CD14-positive monocyte (primary cell): Measurements from ENCODE around the gene ZNF254. TPM values are rescaled to one million over a fixed set of nuclear protein-coding genes. Genes with fewer than 3 reads are reported as not detected.

Experiments used
- DNase-seq, 3 donors: peaks; one replicate each; pipeline ENCODE4 v3.0.0-alpha.2; 2011 to 2022
- H2AFZ ChIP-seq: 2 replicates; pipeline ENCODE4 v1.6.0; 2012; ENCODE audit warnings: mild to moderate bottlenecking, low read depth, low read length, inconsistent platforms; ENCODE audit not compliant: insufficient read depth, poor library complexity, severe bottlenecking
- H3K27ac ChIP-seq, 2 donors: 1 replicate in 1 of 2; 2 replicates in 1 of 2; pipeline ENCODE4 v1.5.1; 2012 to 2013; ENCODE audit warnings: low read length in 2 of 2, control low read depth in 1 of 2, inconsistent platforms in 1 of 2, low read depth in 1 of 2, mild to moderate bottlenecking in 1 of 2
- H3K27me3 ChIP-seq, 2 donors: one replicate each; pipeline versions ENCODE4 v1.6.0 to v1.6.1; 2011 to 2013; ENCODE audit warnings: low read length in 2 of 2; ENCODE audit not compliant: control insufficient read depth in 2 of 2, insufficient read depth in 2 of 2
- H3K36me3 ChIP-seq, 2 donors: replicated peaks in 1 of 2; 1 replicate in 1 of 2; 2 replicates in 1 of 2; pipeline versions ENCODE4 v1.5.1 to v1.6.1; 2012 to 2013; ENCODE audit warnings: low read length in 2 of 2, control low read depth in 1 of 2, inconsistent platforms in 1 of 2, mild to moderate bottlenecking in 1 of 2; ENCODE audit not compliant: insufficient read depth in 2 of 2, control insufficient read depth in 1 of 2
- H3K4me1 ChIP-seq, 2 donors: 1 replicate in 1 of 2; 2 replicates in 1 of 2; pipeline versions ENCODE4 v1.5.1 to v1.6.1; 2012 to 2013; ENCODE audit warnings: low read length in 2 of 2, control low read depth in 1 of 2, inconsistent platforms in 1 of 2, mild to moderate bottlenecking in 1 of 2, moderate library complexity in 1 of 2; ENCODE audit not compliant: insufficient read depth in 2 of 2, control insufficient read depth in 1 of 2
- H3K4me2 ChIP-seq: replicated peaks from 2 replicates; pipeline ENCODE3; 2012; ENCODE audit warnings: low read length, moderate library complexity, mild to moderate bottlenecking; ENCODE audit not compliant: poor library complexity, severe bottlenecking; ENCODE audit errors: extremely low read depth
- H3K4me3 ChIP-seq, 3 experiments: fragments of 200-600 bp in 1 of 3; sonication (generic) in 1 of 3; replicated peaks in 1 of 3; 1 replicate in 2 of 3; 2 replicates in 1 of 3; pipeline ENCODE4 v1.5.1; 2011 to 2013; ENCODE audit warnings: low read length in 3 of 3, mild to moderate bottlenecking in 3 of 3, control low read depth in 2 of 3, low read depth in 2 of 3, inconsistent platforms in 1 of 3, moderate library complexity in 1 of 3
- H3K79me2 ChIP-seq: 2 replicates; pipeline ENCODE4 v1.6.0; 2012; ENCODE audit warnings: mild to moderate bottlenecking, control low read depth, inconsistent platforms, low read length, moderate library complexity; ENCODE audit not compliant: insufficient read depth
- H3K9ac ChIP-seq: 2 replicates; pipeline ENCODE4 v1.6.0; 2017; ENCODE audit warnings: low read length, mild to moderate bottlenecking; ENCODE audit not compliant: insufficient read depth, poor library complexity, severe bottlenecking
- H3K9me3 ChIP-seq, 2 donors: replicated peaks in 1 of 2; 1 replicate in 1 of 2; 2 replicates in 1 of 2; pipeline versions ENCODE4 v1.5.1 to v1.6.1; 2012 to 2013; ENCODE audit warnings: low read length in 2 of 2, control low read depth in 1 of 2; ENCODE audit not compliant: control insufficient read depth in 1 of 2, insufficient read depth in 1 of 2
- H4K20me1 ChIP-seq: 2 replicates; pipeline ENCODE4 v1.6.0; 2012; ENCODE audit warnings: mild to moderate bottlenecking, low read length, control low read depth, moderate library complexity; ENCODE audit not compliant: insufficient read depth
- H3K27ac Mint-ChIP-seq, 7 donors: one replicate each; pipeline ENCODE4 v1.8.0; 2020; ENCODE audit warnings: mild to moderate bottlenecking in 7 of 7, mixed read lengths in 7 of 7, moderate library complexity in 6 of 7, inconsistent platforms in 2 of 7
- H3K27me3 Mint-ChIP-seq, 3 donors: one replicate each; pipeline ENCODE4 v1.8.0; 2021 to 2022; ENCODE audit warnings: low read depth in 3 of 3, mild to moderate bottlenecking in 3 of 3, mixed read lengths in 3 of 3, moderate library complexity in 3 of 3, inconsistent platforms in 1 of 3
- H3K36me3 Mint-ChIP-seq, 2 donors: one replicate each; pipeline ENCODE4 v1.8.0; 2020; ENCODE audit warnings: mixed read lengths in 2 of 2, inconsistent platforms in 1 of 2, mild to moderate bottlenecking in 1 of 2
- H3K4me1 Mint-ChIP-seq: one replicate; pipeline ENCODE4 v1.8.0; 2020; ENCODE audit warnings: mild to moderate bottlenecking, mixed read lengths
- H3K4me3 Mint-ChIP-seq, 2 donors: one replicate each; pipeline ENCODE4 v1.8.0; 2020; ENCODE audit warnings: mild to moderate bottlenecking in 2 of 2, mixed read lengths in 2 of 2, moderate library complexity in 1 of 2
- H3K9me3 Mint-ChIP-seq, 7 donors: one replicate each; pipeline ENCODE4 v1.8.0; 2020 to 2022; ENCODE audit warnings: mixed read lengths in 7 of 7, mild to moderate bottlenecking in 6 of 7, moderate library complexity in 6 of 7, inconsistent platforms in 2 of 7
- WGBS: methylation state at CpG from one replicate; pipeline ENCODE4 v1.1.5; 2013; ENCODE audit warnings: missing lambda C conversion rate; ENCODE audit not compliant: insufficient coverage; 5-methylcytosine and 5-hydroxymethylcytosine counted together
- intact Hi-C, 2 donors: fragments of 100-400 bp; cut with micrococcal nuclease; formaldehyde crosslinking; loops; one replicate each; pipeline versions ENCODE4 v1.15.0 to v1.15.1; 2023
- polyA plus RNA-seq, 3 donors: library from polyadenylated mRNA; depleted of rRNA in 1 of 3; unstranded in 2 of 3; stranded (reverse) in 1 of 3; fragments of 300-500 nt in 2 of 3; fragments of >200 nt in 1 of 3; fragmentation: Illumina TruSeq in 2 of 3; gene quantifications; 1 replicate in 2 of 3; 2 replicates in 1 of 3; pipeline ENCODE4 v1.2.3, GENCODE V29; 2012 to 2021
- TF ChIP-seq, protein P1 (sequence below): fragments of 200-600 bp; IDR thresholded peaks from one replicate; pipeline ENCODE4 v1.8.0; 2022; ENCODE audit warnings: antibody characterized with exemption, mild to moderate bottlenecking

Gene ZNF254
- polyA plus RNA-seq, 3 donors: 1.4 to 2.9 (median 1.7) TPM

DNA sequence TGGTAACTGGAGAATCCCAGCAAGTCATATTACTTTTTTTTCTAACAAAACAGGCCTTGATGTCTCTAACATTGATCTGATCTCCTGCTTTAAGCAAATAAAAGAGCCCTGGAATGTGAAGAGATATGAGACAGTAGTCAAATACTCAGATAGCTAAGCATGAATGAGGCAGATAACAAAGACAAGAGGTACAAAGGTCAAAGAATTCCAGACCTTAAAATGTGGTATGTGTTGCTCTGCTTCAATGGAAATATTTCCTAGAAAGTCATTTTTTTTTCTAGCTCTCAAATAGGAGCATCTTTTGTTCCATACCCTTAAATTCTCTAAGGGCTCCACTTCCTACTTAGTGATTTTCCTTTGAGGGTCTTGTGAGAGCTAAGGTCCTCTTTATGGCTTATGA, 54.6 kb downstream of the ZNF254 start:
- Mint-ChIP-seq H3K27me3 (peaks cover 0 to 3% (median 0%) of the 10 kb centered on the region in 3 donors), H3K4me1 (no peaks in the 10 kb centered on the region), H3K9me3 (peaks cover 38 to 75% (median 61%) of the 10 kb centered on the region in 7 donors), H3K27ac (no peak overlapping the region), H3K36me3 (peaks cover 0 to 10% of the 10 kb centered on the region in 2 donors), H3K4me3 (no peak overlapping the region)
- Histone ChIP-seq H3K9me3 (peaks cover 52 to 80% of the 10 kb centered on the region in 2 donors), H2AFZ (no peak overlapping the region), H3K4me1 (no peaks in the 10 kb centered on the region), H3K4me2 (no peak overlapping the region), H3K4me3 (no peak overlapping the region), H3K36me3 (no peaks in the 10 kb centered on the region), H3K27me3 (no peaks in the 10 kb centered on the region), H3K27ac (no peak overlapping the region), H3K79me2 (no peaks in the 10 kb centered on the region), H3K9ac (no peak overlapping the region), H4K20me1 (no peaks in the 10 kb centered on the region)
- TF ChIP-seq, protein P1, sequence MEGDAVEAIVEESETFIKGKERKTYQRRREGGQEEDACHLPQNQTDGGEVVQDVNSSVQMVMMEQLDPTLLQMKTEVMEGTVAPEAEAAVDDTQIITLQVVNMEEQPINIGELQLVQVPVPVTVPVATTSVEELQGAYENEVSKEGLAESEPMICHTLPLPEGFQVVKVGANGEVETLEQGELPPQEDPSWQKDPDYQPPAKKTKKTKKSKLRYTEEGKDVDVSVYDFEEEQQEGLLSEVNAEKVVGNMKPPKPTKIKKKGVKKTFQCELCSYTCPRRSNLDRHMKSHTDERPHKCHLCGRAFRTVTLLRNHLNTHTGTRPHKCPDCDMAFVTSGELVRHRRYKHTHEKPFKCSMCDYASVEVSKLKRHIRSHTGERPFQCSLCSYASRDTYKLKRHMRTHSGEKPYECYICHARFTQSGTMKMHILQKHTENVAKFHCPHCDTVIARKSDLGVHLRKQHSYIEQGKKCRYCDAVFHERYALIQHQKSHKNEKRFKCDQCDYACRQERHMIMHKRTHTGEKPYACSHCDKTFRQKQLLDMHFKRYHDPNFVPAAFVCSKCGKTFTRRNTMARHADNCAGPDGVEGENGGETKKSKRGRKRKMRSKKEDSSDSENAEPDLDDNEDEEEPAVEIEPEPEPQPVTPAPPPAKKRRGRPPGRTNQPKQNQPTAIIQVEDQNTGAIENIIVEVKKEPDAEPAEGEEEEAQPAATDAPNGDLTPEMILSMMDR: no peak
- DNase-seq: no peak
- intact Hi-C loops: no loop called here

DNA sequence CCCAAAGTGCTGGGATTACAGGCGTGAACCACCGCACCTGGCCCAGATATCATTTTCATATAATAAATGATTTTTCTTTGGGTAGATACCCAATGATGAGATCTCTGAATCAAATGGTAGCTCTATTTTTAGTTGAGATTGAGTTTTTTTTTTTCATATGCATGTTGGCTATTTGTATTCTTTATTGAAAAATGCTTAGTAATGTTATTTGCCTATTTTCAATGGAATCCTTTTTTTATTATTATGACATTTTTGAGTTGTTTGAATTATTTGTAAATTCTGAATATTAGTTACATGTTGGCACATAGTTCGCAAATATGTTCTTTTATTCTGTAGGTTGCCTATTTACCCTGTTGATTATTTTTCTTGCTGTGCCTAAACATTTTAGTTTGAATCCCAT, 55.8 kb downstream of the ZNF254 start:
- H3K4me1 Mint-ChIP-seq: no peaks in the 10 kb centered on the region
- Histone ChIP-seq H3K36me3 (no peaks in the 10 kb centered on the region), H3K27me3 (no peaks in the 10 kb centered on the region), H2AFZ (no peak overlapping the region), H3K27ac (no peak overlapping the region), H3K9me3 (peaks cover 46 to 75% of the 10 kb centered on the region in 2 donors), H4K20me1 (no peaks in the 10 kb centered on the region), H3K9ac (no peak overlapping the region), H3K4me2 (no peak overlapping the region), H3K4me3 (no peak overlapping the region), H3K4me1 (no peaks in the 10 kb centered on the region), H3K79me2 (no peaks in the 10 kb centered on the region)
- H3K27ac Mint-ChIP-seq: no peak overlapping the region
- H3K4me3 Mint-ChIP-seq: no peak overlapping the region
- TF ChIP-seq, protein P1: no peak
- H3K27me3 Mint-ChIP-seq: peaks cover 0 to under 1% (median 0%) of the 10 kb centered on the region in 3 donors
- H3K36me3 Mint-ChIP-seq: peaks cover 0 to 7% of the 10 kb centered on the region in 2 donors
- WGBS: no CpG with 5 or more reads among the region's 3 CpGs
- intact Hi-C loops: no loop called here
- H3K9me3 Mint-ChIP-seq: peaks cover 30 to 70% (median 53%) of the 10 kb centered on the region in 7 donors
- DNase-seq: no peak
